NOMO-1 treated with dmso at 0.1 percent for 144 hours (cell line): ENCODE results near the gene PRRT3.
"Not testable (repeated sequence)": the region's sequence is repeated elsewhere in the genome, so short reads cannot be mapped to it uniquely, and the experiment has no call there.

ENCODE experiments used
- DNase-seq: peaks from one replicate; lab custom pipeline; 2025; ENCODE audit not compliant: unreplicated experiment; lab: John Stamatoyannopoulos, UW

Gene PRRT3

DNA sequence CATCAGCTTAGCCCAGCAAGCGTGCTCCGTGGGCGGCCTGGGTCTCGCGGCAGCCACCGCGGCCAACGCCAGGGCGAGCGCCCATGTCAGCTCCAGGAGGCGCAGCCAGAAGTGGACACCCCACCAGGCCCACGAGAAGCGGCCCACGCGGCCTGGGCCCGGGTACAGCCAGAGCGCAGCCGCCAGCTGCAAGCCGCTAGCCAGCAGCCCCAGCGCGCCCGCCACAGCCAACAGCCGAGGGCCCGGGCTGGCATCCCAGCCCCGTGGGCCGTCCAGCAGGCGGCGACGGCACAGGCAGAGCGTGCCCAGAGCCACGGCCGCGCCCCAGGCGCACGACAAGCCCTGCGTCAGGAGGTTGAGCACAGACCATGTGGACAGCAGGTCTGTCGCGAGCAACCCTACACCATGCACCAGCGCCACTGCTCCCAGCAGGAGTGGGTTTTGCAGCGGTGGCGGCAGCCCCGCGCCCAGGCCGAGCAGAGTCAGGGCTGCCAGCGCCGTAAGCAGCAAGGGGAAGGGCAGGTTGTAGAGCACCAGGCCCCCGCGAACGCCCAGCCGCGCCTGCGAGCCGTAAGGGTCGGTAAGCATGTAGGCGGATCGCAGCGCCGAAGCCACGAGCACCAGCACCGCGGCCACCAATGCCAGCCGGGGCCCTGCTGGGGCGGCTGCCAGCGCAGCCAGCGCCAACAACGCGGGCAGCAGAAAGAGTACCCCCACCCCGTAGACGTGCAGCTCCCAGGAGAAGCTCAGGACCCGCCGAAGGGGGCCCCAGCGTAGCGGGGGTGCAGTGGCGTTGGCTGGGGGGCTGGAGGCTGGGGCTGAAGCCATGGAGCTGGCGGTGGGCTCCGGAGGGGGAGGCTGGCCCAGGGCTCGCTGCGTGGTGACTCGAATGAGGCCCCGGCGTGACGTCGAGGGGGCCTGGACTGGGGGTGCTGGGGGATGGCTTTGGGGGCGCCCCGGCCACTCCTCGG, 4.9 kb downstream of the PRRT3 start:
- no peak for DNase-seq

DNA sequence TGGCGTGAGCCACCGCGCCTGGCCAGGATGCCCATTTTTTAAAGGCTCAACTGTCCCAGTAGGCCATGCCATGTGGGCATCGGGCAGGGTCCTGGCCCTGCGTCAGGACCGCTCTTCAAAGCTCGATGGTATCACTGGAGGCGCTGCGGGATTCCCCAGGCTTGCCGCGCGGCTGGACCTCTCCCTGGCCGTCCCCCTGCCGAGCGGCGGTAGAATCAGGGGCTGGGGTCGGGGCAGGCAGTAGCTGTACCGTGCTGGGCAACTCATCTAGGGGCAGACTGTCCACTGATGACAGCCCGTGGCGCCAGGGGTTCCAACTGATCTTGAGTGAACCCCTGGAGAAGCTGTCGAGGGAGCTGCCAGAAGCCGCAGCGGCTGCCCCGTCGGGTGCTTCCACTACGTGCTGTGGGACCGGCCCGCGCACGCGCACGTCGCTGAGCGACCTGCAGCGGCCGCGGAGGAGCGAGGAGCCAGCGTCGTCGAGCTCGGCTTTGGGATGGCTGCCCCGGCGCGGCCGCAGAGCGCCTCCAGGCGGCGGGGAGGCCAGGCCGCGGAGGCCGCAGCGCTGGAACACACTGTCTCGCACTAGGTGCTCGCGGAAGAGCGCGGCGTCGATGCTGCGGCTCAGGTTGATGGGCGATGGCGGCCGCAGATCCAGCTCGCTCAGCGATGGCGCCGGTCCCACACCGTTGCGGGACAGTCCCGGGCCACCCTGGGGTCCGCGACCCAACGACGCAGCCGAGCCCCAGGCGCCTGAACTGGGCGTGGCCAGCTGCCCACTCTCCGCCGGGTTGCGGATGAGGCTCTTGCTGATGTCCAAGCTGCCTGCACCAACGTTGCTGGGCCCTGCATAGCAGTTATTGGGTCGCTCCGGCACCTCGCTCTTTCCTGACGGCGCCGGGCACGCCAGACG, 5.8 kb downstream of the PRRT3 start:
- no peak for DNase-seq

DNA sequence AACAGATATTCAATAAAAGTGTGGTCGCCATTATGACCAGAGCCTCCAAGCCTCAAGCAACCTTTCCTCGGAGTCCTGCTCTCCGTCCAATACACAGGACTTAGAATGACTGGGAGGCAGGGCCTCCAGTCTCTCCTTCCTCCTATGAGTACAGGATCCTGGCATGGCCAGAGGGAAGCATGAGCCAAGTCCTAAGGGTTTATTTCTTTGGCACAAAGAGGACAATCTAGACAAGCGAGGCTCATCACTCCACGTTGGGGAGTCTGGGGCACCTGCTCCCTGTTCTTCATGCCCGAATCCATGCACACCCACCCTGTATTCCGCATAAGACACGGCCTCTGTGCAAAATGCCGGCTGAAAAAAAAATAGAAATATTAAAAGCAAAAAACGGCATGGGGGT, 6.8 kb downstream of the PRRT3 start:
- no peak for DNase-seq

DNA sequence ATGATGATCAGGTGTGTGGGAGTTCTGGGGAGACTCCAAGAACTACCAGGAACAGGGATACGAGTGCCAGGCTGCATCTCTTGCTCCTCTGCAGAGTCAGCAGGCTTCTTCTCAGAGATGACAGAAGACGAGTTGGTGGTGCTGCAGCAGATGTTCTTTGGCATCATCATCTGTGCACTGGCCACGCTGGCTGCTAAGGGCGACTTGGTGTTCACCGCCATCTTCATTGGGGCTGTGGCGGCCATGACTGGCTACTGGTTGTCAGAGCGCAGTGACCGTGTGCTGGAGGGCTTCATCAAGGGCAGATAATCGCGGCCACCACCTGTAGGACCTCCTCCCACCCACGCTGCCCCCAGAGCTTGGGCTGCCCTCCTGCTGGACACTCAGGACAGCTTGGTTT, 7.9 kb downstream of the PRRT3 start:
- no peak for DNase-seq

DNA sequence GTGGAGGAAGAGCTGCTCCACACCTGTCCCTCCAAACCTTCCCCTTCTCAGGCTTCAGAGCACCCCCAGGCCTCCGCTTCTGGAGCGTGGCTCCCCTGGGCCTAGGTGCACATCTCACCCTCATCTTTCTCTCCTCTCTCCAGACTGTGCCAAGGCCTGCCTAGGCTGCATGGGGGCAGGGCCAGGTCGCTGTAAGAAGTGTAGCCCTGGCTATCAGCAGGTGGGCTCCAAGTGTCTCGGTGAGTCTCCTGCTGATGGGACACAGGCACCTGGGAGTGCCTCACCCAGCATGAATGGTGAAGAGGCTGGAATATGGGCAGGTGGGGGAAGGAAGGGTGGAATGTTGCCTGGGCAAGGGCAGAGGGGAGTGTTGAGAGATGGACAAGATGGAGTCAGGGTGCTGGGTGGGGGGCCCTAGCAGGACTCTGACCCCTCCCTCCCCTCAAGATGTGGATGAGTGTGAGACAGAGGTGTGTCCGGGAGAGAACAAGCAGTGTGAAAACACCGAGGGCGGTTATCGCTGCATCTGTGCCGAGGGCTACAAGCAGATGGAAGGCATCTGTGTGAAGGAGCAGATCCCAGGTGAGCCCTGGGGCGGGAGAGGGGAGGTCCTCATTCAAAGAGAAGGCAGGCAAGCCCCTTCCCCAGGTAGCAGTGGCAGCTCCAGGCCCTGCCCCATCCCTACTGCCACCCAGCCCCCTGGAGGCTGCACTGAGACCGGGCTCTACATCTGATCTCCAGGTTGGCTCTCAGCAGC, 9.1 kb downstream of the PRRT3 start:
- no peak for DNase-seq

DNA sequence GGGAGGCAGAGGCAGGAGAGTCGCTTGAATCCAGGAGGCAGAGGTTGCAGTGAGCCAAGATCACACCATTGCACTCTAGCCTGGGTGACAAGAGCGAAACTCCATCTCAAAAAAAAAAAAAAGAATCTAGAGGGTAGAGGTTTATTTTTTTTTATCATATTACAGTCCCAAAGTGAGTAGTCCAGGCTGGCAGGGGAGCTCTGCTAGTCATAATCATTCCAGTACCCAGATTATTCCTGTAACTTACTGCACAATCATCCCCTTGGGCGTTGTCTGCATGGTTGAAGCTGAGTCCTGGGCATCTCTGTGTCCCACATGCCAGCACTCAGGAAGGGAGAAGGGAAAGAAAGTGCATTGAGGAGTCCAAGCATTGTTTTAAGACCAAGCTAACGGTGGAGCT, 10.0 kb downstream of the PRRT3 start:
- no peak for DNase-seq

DNA sequence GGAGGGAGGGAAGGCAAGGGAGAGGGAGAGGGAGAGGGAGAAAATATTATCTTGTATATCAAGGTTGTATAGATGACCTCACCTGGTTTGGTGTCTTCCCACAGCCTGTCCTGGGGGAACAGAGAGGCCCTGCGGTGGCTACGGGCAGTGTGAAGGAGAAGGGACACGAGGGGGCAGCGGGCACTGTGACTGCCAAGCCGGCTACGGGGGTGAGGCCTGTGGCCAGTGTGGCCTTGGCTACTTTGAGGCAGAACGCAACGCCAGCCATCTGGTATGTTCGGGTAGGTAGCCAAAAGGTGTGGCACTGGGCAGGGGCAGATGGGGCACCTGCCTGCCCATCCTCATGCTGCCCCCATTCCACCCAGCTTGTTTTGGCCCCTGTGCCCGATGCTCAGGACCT, 11.5 kb downstream of the PRRT3 start:
- DNase-seq, result no peak

DNA sequence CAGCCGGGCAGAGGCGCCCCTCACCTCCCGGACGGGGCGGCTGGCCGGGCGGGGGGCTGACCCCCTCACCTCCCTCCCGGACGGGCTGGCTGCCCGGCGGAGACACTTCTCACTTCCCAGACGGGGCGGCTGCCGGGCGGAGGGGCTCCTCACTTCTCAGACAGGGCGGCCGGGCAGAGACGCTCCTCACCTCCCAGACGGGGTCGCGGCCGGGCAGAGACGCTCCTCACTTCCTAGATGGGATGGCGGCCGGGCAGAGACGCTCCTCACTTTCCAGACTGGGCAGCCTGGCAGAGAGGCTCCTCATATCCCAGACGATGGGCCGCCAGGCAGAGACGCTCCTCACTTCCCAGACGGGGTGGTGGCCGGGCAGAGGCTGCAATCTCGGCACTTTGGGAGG, 12.3 kb downstream of the PRRT3 start:
- DNase-seq, result not testable (repeated sequence)

DNA sequence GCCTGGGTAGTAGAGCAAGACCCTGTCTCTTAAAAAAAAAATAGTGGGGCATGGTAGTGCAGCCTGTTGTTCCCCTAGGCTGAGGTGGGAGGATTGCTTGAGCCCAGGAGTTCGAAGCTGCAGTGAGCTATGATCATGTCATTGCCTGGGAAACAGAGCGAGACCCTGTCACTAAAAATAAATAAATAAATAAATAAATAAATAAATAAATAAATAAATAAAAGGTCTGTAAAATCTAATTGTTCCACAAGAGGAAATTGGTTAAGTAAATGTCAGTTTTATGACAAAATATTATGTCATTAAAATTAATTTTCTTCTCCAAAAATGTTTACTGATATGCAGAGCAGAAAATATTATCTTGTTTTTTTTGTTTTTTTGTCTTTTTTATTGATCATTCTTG, 13.2 kb downstream of the PRRT3 start:
- no peak for DNase-seq

DNA sequence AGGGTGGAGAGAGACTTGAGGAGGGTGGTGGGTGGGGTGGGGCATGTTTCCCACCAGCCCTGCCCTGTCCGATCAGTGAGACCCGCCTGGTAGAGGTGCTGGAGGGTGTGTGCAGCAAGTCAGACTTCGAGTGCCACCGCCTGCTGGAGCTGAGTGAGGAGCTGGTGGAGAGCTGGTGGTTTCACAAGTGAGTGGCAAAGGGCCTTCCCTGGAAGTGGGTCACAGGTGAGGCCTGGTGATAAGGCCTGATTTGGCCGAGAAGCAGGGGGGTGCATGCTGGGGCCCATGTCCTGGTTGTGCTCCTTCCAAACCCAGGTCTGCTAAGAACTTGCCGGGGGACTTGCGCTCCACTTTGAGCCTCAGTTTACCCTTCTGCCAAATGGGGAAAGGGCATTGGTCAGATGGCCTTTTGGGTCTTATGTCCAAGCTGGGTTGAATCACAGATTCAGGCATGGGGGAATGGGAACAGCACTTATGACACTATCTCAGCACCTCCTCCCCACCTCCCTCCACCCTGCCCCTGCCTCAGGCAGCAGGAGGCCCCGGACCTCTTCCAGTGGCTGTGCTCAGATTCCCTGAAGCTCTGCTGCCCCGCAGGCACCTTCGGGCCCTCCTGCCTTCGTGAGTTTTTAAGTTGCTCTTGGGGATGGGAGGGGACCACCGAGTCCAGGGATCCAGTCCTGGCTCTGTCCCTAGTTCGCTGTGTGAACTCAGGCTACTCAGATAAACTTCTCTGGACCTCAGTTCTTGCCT, 14.5 kb downstream of the PRRT3 start:
- DNase-seq, result no peak

DNA sequence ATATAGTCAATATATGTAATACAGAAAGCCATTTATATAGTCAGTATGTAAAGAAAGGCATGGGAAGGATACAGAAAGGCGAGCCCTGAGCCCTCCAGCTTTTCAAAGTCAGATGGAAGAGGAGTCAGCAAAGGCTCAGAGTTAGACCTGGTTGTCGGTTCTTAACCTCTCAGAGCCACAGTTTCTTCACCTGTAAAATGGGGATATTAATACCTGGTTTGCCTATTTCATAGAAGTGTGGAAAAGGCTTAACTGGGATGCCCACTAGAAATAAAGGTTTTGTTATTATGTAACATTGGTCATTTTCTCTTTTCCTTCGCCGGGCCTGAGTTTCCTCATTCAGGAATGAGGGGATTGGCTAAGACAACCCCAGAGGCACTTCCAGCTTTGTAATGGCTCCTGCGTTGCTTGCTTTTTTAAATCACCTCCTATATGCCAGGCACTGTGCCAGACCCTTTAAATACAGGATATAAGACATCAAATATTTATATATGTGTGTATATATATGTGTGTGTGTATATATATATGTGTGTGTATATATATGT, 16.2 kb downstream of the PRRT3 start:
- no peak for DNase-seq

DNA sequence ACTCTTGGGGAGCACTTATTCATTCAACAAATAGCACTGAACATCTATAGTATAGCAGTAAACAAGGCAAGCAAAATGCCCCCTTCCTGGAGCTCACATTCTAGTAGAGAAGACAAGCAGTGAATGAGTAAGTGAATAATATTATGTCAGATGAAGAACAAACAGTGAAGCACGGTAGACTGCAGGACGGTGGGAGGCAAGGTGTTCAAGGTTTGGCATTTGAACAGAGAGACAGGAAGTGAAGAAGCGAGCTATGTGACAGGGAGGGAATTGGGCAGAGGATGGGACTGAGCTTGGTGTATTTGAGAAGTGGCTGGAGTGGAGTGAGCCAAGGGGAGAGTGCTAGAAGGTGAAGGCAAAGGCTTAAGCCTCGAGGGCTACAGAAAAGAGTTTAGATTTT, 17.2 kb downstream of the PRRT3 start:
- no peak for DNase-seq

DNA sequence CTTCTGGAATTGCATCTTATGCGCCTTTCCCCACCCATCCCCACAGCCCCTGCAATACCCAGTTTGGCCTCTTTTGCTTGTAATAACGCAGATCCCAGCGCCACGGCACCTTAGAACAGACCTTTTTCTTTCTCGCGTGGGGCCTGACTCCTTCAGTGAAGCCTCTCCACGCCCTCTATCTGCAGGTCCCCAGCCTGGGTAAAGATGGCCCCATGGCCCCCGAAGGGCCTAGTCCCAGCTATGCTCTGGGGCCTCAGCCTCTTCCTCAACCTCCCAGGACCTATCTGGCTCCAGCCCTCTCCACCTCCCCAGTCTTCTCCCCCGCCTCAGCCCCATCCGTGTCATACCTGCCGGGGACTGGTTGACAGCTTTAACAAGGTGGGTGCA, 18.0 kb downstream of the PRRT3 start:
- no peak for DNase-seq

DNA sequence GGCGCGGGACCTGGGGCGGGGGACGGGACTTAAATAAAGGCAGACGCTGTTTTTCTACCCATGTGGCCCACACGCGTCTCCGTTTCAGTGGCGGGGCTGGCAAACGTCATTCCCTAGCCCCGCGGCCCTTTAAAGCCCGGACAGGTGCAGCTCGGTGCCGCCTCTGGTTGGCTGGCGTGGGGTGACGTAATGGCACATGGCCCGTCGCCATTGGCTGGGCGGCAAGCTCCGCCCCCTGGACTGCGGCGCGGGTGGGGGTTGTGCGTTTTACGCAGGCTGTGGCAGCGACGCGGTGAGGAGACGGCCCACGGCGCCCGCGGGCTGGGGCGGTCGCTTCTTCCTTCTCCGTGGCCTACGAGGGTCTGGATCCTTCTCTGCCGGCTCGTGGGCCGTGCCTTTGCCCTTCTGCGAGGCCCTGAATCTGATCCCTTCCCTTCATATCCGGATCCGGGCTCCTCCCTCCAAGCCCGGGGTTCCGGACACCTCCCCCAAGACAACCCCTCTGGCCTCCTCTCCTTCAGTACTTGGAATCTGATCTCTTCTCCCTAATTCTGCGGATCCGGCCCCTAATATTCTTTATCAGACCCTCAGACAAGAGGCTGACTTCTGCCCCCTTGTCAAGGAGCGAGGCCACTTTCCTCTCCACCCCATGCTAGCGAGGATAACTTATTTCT, 18.5 kb downstream of the PRRT3 start, which contains the start of gene CRELD1:
Gene CRELD1 (plus strand): TSS at position 274 of the 674 bp plus-strand sequence. CDS start 605 bp downstream, outside the sequence.
- DNase-seq, result peak; percentile 96

DNA sequence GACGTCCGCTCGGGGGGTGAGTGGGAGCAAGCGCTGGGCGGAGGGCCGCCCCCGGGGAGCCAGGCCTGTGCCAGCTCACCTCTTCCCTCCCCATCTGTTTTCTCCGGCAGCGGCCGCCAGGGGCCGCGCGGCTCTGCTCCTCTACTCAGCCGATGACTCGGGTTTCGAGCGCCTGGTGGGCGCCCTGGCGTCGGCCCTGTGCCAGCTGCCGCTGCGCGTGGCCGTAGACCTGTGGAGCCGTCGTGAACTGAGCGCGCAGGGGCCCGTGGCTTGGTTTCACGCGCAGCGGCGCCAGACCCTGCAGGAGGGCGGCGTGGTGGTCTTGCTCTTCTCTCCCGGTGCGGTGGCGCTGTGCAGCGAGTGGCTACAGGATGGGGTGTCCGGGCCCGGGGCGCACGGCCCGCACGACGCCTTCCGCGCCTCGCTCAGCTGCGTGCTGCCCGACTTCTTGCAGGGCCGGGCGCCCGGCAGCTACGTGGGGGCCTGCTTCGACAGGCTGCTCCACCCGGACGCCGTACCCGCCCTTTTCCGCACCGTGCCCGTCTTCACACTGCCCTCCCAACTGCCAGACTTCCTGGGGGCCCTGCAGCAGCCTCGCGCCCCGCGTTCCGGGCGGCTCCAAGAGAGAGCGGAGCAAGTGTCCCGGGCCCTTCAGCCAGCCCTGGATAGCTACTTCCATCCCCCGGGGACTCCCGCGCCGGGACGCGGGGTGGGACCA, 19.2 kb downstream of the PRRT3 start:
- peak; percentile 81 for DNase-seq

DNA sequence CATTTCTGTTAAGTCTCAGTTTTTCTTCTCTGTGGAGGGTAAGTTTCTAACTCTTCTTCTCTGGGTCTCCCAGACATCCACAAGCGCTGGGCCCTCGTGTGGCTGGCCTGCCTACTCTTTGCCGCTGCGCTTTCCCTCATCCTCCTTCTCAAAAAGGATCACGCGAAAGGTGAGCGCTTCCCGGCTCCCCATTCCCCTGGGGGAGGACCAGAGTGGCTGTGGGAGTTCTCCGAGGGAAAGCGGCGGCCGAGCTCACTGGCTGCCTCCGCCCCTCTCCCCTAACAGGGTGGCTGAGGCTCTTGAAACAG, 19.7 kb downstream of the PRRT3 start:
- no peak for DNase-seq

DNA sequence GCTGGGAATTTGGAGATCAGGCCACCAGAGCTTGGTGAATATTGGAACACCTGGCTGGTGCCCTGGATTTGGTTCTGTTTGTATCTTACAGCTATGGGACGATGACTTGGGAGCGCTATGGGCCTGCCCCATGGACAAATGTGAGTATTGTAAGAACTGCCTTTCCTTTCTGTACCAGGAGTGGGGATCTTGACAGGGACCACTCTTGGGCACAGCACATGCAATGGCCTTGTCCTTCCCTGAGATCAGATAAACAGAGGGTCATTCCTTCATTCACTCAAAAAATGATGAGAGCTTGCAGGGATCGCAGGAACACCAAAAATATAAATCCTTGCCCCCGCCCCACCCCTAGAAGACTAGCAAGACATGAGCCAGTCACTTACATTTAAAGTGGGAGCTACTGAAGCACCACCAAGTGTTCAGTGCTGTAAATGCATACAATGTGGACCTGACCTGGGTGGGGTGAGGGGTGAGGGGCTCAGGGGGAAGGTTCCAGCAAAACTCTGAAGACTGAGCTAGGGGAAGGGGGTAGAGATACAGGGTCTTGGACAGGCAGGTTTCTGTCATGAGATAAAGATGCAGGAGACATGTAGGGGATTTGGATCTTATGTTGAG, 21.3 kb downstream of the PRRT3 start:
- no peak for DNase-seq

DNA sequence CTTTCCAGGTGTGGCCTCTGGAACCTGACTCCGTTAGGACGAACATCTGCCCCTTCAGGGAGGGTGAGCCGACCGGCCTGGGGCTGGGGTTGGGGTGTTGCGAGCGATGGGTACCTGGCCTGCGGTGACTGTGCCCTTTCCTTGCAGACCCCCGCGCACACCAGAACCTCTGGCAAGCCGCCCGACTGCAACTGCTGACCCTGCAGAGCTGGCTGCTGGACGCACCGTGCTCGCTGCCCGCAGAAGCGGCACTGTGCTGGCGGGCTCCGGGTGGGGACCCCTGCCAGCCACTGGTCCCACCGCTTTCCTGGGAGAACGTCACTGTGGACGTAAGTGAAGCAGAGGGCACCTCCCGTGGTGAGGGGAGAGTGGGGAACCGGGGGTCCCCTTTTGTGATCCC, 24.1 kb downstream of the PRRT3 start:
- DNase-seq, result no peak
